ENCODE results near the gene ARHGAP22. TPM values are rescaled to one million over a fixed set of nuclear protein-coding genes. Genes with fewer than 3 reads are reported as not detected.

The ARHGAP22 gene
- total RNA-seq, 1 donor from 2014 or later, result 0.82 TPM

DNA sequence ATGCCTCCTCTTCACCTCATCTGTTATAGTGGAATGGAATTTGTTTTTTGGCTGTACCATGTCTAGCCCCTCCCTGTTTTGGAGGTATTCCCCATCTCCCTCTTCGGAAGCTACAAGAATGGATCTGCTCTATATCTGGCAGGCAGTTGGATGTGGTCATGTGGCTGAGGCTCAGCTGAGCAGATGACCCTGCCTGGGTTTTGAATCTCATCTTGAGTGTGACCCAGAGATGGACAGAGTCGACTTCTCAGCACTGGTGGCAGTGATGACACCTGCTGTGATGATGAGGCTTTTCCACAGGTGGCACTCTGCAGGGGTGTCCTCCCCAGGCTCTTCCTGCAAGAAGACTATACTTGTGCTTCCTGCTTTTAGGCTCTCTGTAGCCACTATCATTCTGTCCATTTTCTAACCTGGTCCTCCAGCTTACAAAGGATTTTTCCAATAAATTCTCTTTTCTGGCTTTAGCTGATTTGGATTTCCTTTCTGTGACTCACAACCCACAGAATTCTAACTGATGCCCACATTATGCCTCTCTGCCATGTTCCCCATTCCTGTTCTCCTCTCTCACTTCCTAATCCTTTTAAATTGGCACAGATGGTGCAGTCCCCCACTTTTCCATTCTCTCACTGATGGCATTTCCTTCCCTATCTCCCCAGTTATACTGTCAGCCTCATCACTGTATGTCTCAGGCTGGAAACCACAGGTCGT, 7.5 kb upstream of the ARHGAP22 start:
- no peaks in the 10 kb centered on the region for H3K9me3 Mint-ChIP-seq
- H3K27ac Mint-ChIP-seq, result no peak overlapping the region
- no peak for DNase-seq
- peaks cover 12% of the 10 kb centered on the region for H3K27me3 Mint-ChIP-seq
- intact Hi-C loops (cut with micrococcal nuclease), result no loop called here
- H3K36me3 Mint-ChIP-seq (ENCODE audit: low read depth), result no peaks in the 10 kb centered on the region
- CTCF ChIA-PET, result interaction anchor here (1.0 to 7.6 kb wide), 2 partner anchors 44 kb away, joined by 3 to 173 read pairs; no protein-coding TSS in a partner anchor
- H3K4me3 Mint-ChIP-seq, result no peak overlapping the region
- peaks cover 25% of the 10 kb centered on the region for H3K4me1 Mint-ChIP-seq
- TF ChIP-seq CTCF (IDR thresholded peaks at IDR 0.05), result no peak
- ATAC-seq (ENCODE audit: low read depth), result no peak
- POLR2A ChIA-PET, result interaction anchor here (0.6 kb wide), 1 partner anchor 57 kb away, joined by 4 read pairs; no protein-coding TSS in a partner anchor

- H3K36me3 Mint-ChIP-seq (ENCODE audit: low read depth), result no peaks in the 10 kb centered on the region
- ChIA-PET CTCF (interaction anchor here (0.9 to 7.6 kb wide), 2 partner anchors 45 to 58 kb away, joined by 3 to 173 read pairs; no protein-coding TSS in a partner anchor), POLR2A (no interaction called here)
- H3K4me3 Mint-ChIP-seq, result no peak overlapping the region
- peaks cover 9% of the 10 kb centered on the region for H3K27me3 Mint-ChIP-seq
- no peak overlapping the region for H3K27ac Mint-ChIP-seq
- ATAC-seq (ENCODE audit: low read depth) (no peak), DNase-seq (no peak)
- peaks cover 27% of the 10 kb centered on the region for H3K4me1 Mint-ChIP-seq
- intact Hi-C loops (cut with micrococcal nuclease), result no loop called here
- no peak for TF ChIP-seq CTCF (IDR thresholded peaks at IDR 0.05)
- no peaks in the 10 kb centered on the region for H3K9me3 Mint-ChIP-seq
Observed at GRCh38 chr10:48611133-48611532, 6.3 kb upstream of the ARHGAP22 start.

DNA sequence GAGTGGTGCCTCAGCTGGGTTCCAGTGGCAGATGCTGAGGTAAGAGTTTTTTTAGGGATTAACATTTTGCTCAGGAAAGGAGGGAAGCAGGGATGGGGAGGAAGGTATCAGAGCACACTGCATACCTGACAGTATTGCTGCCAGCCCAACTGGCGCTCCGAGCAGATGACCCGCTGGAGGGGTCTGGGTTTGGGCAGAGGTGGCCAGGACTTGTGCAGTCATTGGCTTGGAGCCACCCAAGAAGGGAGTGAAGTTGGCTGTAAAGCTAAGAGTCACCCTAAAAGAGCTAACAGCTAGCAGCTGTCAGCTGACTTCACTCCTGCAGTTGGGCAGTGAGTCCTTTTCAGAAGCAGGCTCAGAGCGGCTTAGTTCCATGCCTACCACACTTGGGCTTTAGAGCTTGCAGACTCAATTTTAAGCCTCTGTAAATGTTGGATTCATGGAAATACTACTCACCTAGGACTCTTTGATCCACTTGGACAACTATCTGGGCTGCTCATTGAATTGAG, 5.8 kb upstream of the ARHGAP22 start:
- POLR2A ChIA-PET, result no interaction called here
- Mint-ChIP-seq H3K27me3 (peaks cover 8% of the 10 kb centered on the region), H3K4me1 (peaks cover 27% of the 10 kb centered on the region), H3K36me3 (ENCODE audit: low read depth) (no peaks in the 10 kb centered on the region), H3K27ac (no peak overlapping the region), H3K4me3 (no peak overlapping the region), H3K9me3 (no peaks in the 10 kb centered on the region)
- no peak for DNase-seq
- no peak for ATAC-seq (ENCODE audit: low read depth)
- no peak for TF ChIP-seq CTCF (IDR thresholded peaks at IDR 0.05)
- intact Hi-C loops (cut with micrococcal nuclease), result no loop called here
- CTCF ChIA-PET, result interaction anchor here (0.9 to 7.6 kb wide), 2 partner anchors 46 to 58 kb away, joined by 3 to 173 read pairs; no protein-coding TSS in a partner anchor

DNA sequence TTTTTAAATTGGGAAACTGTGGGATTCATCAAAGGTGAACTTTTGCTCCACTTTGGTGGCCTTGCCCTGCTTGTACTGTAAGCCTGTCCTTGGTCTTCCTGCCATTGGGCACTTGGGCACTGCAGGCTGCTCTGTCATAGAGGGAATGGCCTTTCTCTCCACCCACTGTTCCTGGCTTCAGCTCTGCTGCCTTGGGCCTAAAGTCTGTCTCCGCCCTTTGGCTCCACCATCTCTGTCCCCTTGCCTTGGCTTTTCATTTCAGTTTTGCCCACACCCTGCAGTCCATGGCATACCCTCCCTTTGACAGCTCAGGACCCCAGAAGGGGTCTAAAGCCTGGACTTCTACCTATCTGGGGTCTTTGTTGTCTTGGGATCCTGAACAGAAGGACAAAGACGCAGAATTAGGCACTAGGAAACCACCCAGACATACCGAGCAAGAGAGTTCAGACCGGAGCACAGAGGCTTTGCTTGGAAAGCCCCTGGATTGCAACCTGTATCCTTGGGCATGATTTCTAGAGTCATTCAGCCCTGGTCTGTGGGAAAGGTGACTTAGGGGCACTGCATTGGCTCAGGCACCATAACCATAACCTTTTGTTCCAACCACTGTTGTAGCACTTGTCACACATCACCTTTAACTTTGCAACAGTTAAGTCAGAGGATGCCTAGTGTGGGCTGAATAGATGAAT, 5.2 kb upstream of the ARHGAP22 start:
- intact Hi-C loops (cut with micrococcal nuclease), result no loop called here
- Mint-ChIP-seq H3K27ac (no peak overlapping the region), H3K4me3 (no peak overlapping the region), H3K9me3 (no peaks in the 10 kb centered on the region), H3K36me3 (ENCODE audit: low read depth) (no peaks in the 10 kb centered on the region), H3K4me1 (peaks cover 30% of the 10 kb centered on the region), H3K27me3 (peaks cover 6% of the 10 kb centered on the region)
- DNase-seq (no peak), ATAC-seq (ENCODE audit: low read depth) (no peak)
- ChIA-PET POLR2A (interaction anchor here (2.3 kb wide), 1 partner anchor 46 kb away, joined by 14 read pairs; no protein-coding TSS in a partner anchor), CTCF (interaction anchor here (7.6 kb wide), 1 partner anchor 46 kb away, joined by 173 read pairs; no protein-coding TSS in a partner anchor)
- no peak for TF ChIP-seq CTCF (IDR thresholded peaks at IDR 0.05)

DNA sequence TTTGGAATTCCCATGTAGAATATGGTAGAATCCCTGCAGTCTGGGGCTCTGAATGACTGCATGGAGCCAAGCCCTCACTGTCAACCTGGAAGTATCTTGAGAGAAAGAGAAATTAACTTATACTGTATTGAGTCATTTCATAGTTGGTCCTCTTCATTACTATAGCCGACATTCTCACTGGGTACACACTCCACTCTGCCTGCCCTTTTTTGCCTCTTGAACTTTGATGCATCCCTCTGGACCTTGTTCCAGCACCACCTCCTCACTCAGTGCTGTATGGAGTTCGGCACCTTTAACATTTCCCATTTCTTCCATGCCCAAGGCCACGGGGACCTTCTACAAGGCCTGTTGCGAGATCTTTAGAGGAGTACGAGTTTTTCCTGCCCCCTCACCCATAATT, 4.6 kb upstream of the ARHGAP22 start:
- Mint-ChIP-seq H3K36me3 (ENCODE audit: low read depth) (no peaks in the 10 kb centered on the region), H3K4me3 (no peak overlapping the region), H3K27ac (no peak overlapping the region), H3K27me3 (peaks cover 6% of the 10 kb centered on the region), H3K4me1 (peaks cover 30% of the 10 kb centered on the region), H3K9me3 (no peaks in the 10 kb centered on the region)
- CTCF ChIA-PET, result interaction anchor here (1.0 to 7.6 kb wide), 6 partner anchors 14 to 57 kb away, joined by 3 to 173 read pairs (median 10); no protein-coding TSS in a partner anchor
- intact Hi-C loops (cut with micrococcal nuclease), result no loop called here
- DNase-seq (no peak), ATAC-seq (ENCODE audit: low read depth) (no peak)
- no peak for TF ChIP-seq CTCF (IDR thresholded peaks at IDR 0.05)
- POLR2A ChIA-PET, result interaction anchor here (2.3 kb wide), 1 partner anchor 47 kb away, joined by 14 read pairs; no protein-coding TSS in a partner anchor

All from activated B cell treated with CpG ODN at 0.5 μM for 24 hours (primary cell).